Liver (tissue), 2 donors: ENCODE data around the gene CHRM2.

Experiments used
- GABPA ChIP-seq, 2 donors: IDR thresholded peaks in 1 of 2; conservative IDR thresholded peaks in 1 of 2; 2 replicates each; pipeline ENCODE4 v1.6.1; 2016; ENCODE audit warnings: antibody characterized with exemption in 2 of 2, mild to moderate bottlenecking in 1 of 2, moderate library complexity in 1 of 2
- MAX ChIP-seq: IDR thresholded peaks from 2 replicates; pipeline ENCODE4 v1.6.1; 2016; ENCODE audit warnings: antibody characterized with exemption
- donor health status: healthy.

GRCh38 chr7:136940122-136940521 lies 71.7 kb downstream of the CHRM2 start:
- no peak for TF ChIP-seq GABPA (IDR thresholded peaks at IDR 0.05 in 1 of 2, conservative IDR thresholded peaks at IDR 0.05 in 1 of 2)
- TF ChIP-seq MAX, result no peak
